DND-41 (cell line): ENCODE results near the gene WAC.
"Not testable (repeated sequence)": the region's sequence is repeated elsewhere in the genome, so short reads cannot be mapped to it uniquely, and the experiment has no call there.

Experiments
- CTCF ChIP-seq: IDR thresholded peaks from 2 replicates; pipeline ENCODE4 v1.5.1; 2012; ENCODE audit warnings: borderline replicate concordance, low read length, moderate library complexity, mild to moderate bottlenecking; ENCODE audit not compliant: poor library complexity, severe bottlenecking; ENCODE audit errors: extremely low read depth
- EZH2 ChIP-seq: IDR thresholded peaks from 3 replicates; pipeline ENCODE4 v1.6.1; 2012; ENCODE audit warnings: borderline replicate concordance, low read depth, mild to moderate bottlenecking, moderate library complexity, low read length, inconsistent platforms; ENCODE audit not compliant: severe bottlenecking

GRCh38 chr10:28609636-28610035 is 76.7 kb downstream of the WAC start:
- not testable (repeated sequence) for TF ChIP-seq CTCF, EZH2
